HL-60 (cell line): ENCODE data around the gene MND1.

ENCODE experiments used
- DNase-seq, 2 experiments: peaks; one replicate each; pipeline ENCODE4 v3.0.0-alpha.2; 2010 to 2020; ENCODE audit warnings: low read depth in 1 of 2, low spot score in 1 of 2
- H3K27ac ChIP-seq: fragments of 250-450 bp; sonication (Bioruptor Pico); replicated peaks from 2 replicates; pipeline ENCODE4 v1.5.1; 2020; ENCODE audit warnings: mild to moderate bottlenecking, moderate library complexity
- H3K27me3 ChIP-seq: fragments of 250-450 bp; sonication (Bioruptor Pico); 2 replicates; pipeline ENCODE4 v1.5.1; 2021; ENCODE audit warnings: mild to moderate bottlenecking, moderate library complexity; ENCODE audit not compliant: insufficient read depth, poor library complexity, severe bottlenecking
- H3K4me3 ChIP-seq: replicated peaks from 2 replicates; pipeline ENCODE4 v1.5.1; 2011; ENCODE audit warnings: mild to moderate bottlenecking, control low read depth, low read length; ENCODE audit not compliant: insufficient read depth
- GABPA ChIP-seq: IDR thresholded peaks from 2 replicates; pipeline ENCODE4 v1.6.1; 2012; ENCODE audit warnings: low read depth
- TF ChIP-seq, protein P1 (sequence below): IDR thresholded peaks from one replicate; pipeline ENCODE4 v1.5.1; 2011; ENCODE audit warnings: low read length, control low read depth, inconsistent platforms; ENCODE audit not compliant: insufficient read depth

The MND1 gene

DNA sequence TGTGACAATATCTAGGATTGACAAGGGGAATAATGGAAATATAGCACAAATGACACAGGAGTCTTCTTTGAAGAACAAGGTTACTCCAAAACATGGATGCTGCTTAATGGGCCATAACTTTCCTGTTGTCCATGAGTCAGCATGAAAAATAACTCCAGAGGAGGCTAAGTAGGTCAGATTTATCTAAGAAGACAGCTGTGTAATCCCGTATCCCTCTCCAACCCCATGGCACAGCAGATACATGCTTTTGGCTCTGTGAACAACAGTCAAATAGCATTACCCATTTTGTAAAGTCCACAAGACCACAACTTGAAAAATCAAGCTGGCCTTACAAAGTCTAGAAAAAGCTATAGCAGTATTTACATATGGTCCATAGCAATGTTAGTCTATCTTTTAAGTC lies 119.6 kb downstream of the MND1 start:
- no peaks in the 10 kb centered on the region for H3K27me3 ChIP-seq
- H3K27ac ChIP-seq = no peak overlapping the region
- H3K4me3 ChIP-seq = no peak overlapping the region
- no peak for DNase-seq
- TF ChIP-seq, protein P1, sequence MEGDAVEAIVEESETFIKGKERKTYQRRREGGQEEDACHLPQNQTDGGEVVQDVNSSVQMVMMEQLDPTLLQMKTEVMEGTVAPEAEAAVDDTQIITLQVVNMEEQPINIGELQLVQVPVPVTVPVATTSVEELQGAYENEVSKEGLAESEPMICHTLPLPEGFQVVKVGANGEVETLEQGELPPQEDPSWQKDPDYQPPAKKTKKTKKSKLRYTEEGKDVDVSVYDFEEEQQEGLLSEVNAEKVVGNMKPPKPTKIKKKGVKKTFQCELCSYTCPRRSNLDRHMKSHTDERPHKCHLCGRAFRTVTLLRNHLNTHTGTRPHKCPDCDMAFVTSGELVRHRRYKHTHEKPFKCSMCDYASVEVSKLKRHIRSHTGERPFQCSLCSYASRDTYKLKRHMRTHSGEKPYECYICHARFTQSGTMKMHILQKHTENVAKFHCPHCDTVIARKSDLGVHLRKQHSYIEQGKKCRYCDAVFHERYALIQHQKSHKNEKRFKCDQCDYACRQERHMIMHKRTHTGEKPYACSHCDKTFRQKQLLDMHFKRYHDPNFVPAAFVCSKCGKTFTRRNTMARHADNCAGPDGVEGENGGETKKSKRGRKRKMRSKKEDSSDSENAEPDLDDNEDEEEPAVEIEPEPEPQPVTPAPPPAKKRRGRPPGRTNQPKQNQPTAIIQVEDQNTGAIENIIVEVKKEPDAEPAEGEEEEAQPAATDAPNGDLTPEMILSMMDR = no peak
- no peak for TF ChIP-seq GABPA
